HK-2 (cell line): ENCODE results near the gene CACNA2D3.

Experiments
- DNase-seq: peaks from one replicate; pipeline ENCODE4 v3.0.0-alpha.2; 2018; ENCODE audit not compliant: unreplicated experiment

Gene CACNA2D3

DNA sequence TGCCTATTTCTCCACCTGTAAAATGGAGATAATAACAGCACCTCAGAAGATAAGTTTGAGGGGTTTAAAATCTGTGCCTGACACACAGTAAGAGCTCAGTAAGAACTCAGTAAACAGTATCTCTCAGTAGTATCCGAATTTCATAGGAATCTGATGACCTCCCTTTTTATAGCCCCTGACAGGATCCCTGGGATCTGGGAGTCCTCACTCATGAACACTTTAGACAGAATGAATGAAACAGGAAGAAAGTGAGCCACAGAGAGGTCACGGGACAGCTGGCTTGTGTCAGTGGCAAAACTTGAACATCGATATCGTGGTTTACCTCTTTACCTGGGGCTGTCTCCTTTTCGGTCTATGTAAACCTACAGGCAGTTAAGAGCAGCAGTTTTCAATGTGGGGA lies 754.3 kb downstream of the CACNA2D3 start:
- no peak for DNase-seq

DNA sequence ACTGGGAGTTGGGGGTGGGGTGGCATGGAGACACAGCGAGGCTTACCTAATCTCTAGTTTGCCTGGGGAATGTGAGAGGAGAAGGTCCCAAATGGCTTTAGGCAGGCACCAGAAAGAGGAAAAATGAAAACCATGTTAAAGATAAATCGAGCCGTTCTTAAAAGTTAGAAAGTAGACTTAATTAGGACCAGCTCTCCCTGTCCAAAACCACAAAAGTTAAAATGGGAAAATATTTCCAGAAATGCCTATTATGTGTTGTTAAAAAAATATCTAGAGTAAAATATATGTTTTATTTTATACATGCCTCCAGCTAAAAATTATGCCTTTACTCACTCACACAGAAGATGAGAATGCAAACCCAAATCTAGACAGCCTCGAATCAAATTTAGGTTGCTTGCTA lies 755.4 kb downstream of the CACNA2D3 start:
- no peak for DNase-seq

GRCh38 chr3:54878145-54878544 lies 755.8 kb downstream of the CACNA2D3 start:
- DNase-seq, result no peak

GRCh38 chr3:54882129-54882833 lies 759.9 kb downstream of the CACNA2D3 start:
- no peak for DNase-seq

DNA sequence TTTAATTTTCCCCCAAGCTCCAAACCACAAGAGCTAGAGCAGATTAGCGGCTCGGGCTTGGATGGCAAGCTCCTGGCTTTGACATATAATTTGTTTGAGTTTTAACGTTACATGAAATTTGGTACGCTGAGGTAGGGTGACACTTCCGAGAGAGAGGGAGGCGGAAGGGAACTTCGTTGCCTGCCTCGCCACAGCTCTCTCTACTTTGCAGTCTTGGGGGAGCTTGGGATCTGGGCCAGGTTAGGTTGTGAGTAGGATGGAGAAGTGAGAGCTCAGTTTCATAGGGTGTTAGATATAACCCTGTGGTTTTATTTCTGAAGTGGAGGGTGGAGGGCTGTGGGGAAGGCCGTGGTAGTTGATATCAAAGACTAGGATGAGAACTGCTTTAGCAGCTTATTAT lies 765.8 kb downstream of the CACNA2D3 start:
- DNase-seq, result no peak

DNA sequence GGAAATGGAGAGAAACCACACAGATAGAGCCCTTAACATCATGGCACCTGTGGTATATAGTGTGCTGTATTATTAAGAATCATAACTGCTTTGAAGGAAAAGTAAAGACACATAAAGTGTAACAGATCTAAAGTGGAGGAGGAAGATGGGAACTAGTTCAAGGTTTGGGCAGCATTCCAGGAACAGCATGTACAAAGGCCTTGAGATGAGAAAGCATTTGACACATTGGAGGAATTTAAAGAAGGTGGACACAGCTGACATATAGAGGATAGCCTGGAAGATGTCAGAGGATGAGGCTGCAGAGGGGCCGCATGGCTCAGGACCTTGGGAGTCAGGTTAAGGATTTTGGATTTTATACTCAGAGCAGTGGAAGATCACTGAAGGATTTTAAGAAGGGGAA lies 766.5 kb downstream of the CACNA2D3 start:
- no peak for DNase-seq

DNA sequence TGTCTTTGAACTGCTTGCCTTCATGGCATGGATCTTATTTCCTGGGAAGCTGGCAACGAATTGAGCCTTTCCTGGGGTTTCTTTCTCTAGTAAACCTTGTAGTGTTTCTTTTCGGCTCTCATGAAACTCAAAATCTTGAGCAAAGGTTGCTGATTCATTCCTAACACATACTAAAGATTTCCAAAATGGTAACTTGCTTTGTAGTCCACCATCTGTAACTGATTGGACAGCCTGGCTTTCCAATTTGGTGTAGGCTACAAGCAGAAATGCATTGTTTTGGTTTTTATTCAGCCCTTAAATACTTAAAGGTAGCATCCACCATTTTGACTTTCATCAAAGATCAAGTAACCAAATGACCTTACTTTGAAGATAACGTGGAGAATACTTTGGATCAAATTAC lies 767.4 kb downstream of the CACNA2D3 start:
- no peak for DNase-seq

GRCh38 chr3:54891540-54891897 lies 769.2 kb downstream of the CACNA2D3 start:
- peak; percentile 69 for DNase-seq

- DNase-seq, result no peak
These were observed 769.8 kb downstream of the CACNA2D3 start for GRCh38 chr3:54892168-54892567.

- DNase-seq, result no peak
These were observed 773.3 kb downstream of the CACNA2D3 start for GRCh38 chr3:54895613-54896012.

- DNase-seq, result no peak
These were observed 774.8 kb downstream of the CACNA2D3 start for GRCh38 chr3:54897028-54897711.

- no peak for DNase-seq
These were observed 776.9 kb downstream of the CACNA2D3 start for GRCh38 chr3:54899273-54899672.

DNA sequence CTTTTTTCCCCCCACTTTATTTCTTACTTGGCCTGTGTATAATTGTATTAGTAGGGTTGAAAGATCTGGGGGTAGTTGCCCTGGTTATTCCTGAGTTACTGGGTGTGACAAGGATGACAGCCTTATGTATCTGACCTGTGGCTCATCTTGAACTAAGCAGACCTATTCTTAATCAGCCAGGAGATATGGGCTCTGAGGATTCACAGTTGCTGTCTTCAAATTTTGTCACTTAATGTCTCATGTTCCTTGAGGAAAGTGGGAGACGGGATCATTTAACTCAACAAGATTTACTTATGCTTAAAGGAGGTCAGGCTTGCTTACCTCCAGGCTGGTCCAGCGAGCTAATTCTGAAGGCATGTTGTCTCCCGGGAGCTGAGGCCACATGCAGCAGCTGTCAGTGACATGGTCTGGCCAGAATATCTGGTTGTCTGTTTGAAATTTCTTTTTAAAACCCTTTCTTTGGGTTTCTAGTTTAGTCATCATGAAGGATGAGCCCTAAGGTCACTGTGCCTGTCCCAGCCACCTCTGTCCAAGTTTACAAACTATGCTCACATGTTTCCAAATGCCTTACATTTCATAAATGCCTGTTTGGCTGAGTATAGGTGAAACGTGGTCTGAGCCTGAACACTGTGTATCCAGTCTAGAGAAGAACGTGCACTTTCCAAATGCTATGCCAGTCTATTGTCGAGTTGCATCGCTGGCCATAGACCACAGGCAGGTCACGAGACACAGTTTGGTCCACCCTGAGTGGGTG lies 778.7 kb downstream of the CACNA2D3 start:
- no peak for DNase-seq

- no peak for DNase-seq
These were observed 779.7 kb downstream of the CACNA2D3 start for GRCh38 chr3:54901906-54902685.

GRCh38 chr3:54905261-54905888 lies 783.0 kb downstream of the CACNA2D3 start:
- DNase-seq, result no peak

DNA sequence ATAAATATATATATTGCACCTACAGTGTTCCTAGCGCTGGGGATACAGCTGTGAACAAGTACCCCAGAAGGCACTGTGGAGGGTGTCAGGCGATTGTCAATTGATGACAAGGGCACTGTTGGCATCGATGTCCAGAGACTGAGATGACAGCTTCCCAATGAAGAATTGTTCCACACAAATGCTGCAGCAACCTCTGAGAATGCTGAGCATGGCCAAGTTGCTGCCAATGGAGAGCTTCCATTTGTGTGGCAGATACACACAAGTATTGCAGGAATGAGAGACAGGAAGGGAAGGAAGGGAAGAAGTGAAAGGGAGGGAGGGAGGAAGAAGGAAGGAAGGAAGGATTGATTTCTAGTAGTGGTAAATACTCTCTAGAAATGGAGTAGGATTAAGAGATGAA lies 783.6 kb downstream of the CACNA2D3 start:
- no peak for DNase-seq

- DNase-seq, result no peak
These were observed 784.4 kb downstream of the CACNA2D3 start for GRCh38 chr3:54906763-54907162.

DNA sequence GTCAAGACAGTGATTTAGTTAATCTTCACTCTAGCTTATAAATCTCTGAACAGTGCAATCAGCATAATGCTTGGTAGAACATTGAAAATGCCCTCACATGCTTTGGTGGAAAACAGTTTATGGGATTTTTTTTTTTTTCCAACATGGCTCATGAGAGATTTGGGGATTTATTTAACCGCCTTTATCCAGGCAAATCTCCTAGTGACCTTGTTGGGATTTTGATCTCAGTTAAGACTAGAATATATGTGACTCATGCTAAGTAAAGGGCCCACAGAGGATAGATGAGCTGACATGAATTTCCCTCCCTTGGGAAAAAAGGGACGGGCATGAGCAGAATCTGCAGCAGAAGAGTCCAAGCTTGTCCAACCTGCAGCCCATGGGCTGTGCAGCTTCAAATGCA lies 786.8 kb downstream of the CACNA2D3 start:
- DNase-seq, result no peak

GRCh38 chr3:54914180-54914579 lies 791.8 kb downstream of the CACNA2D3 start:
- DNase-seq, result no peak

GRCh38 chr3:54915181-54915580 lies 792.8 kb downstream of the CACNA2D3 start:
- no peak for DNase-seq

- DNase-seq, result no peak
These were observed 793.6 kb downstream of the CACNA2D3 start for GRCh38 chr3:54915976-54916375.

DNA sequence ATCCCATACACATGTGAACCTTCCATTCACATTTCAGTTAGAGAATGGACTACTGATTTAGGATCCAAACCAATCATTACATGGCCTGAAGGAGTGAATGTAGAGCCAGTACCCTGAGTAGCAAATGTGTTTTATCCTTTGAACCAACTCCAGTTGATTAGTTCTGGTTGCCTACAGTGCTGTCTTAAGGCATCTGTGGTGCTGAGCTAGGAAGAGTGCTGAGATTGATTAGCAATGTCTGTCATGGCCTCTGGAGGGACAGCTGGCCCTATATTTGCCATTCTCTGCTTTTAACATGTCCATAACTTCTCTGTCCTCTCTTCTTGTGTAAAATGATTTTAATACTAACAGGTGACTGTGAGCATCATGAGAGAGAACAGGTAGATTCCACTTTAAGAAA lies 794.4 kb downstream of the CACNA2D3 start:
- no peak for DNase-seq
